ENCODE results near the gene ZBTB16. TPM values are rescaled to one million over a fixed set of nuclear protein-coding genes. Genes with fewer than 3 reads are reported as not detected.

ZBTB16 gene
- total and polyA plus RNA-seq, 2 of the 4 experiments (the other 2 are of a cell fraction), result not detected

- CTCF ChIA-PET, result no interaction called here
- Histone ChIP-seq H3K14ac (replicated peaks; ENCODE audit: low read depth, low read length) (no peak overlapping the region), H3K4me2 (ENCODE audit: low read depth, low read length) (no peak overlapping the region), H3K9ac (ENCODE audit: low read depth, low read length) (no peak overlapping the region), H2AK5ac (ENCODE audit: low read depth, low read length) (no peak overlapping the region), H3K4me3 (ENCODE audit: insufficient read depth, low read depth, low read length) (no peak overlapping the region), H3K18ac (ENCODE audit: low read depth, low read length) (no peak overlapping the region), H2AK9ac (replicated peaks; ENCODE audit: low read depth, low read length, poor library complexity) (no peak overlapping the region), H3K4ac (ENCODE audit: low read depth, low read length) (no peak overlapping the region), H4K91ac (ENCODE audit: insufficient read depth, low read depth, low read length) (no peak overlapping the region), H2BK15ac (ENCODE audit: low read depth, low read length) (no peak overlapping the region), H3K56ac (ENCODE audit: extremely low read depth, insufficient read depth, low read length) (no peak overlapping the region), H2BK20ac (ENCODE audit: low read depth, low read length) (no peak overlapping the region), H4K20me1 (ENCODE audit: insufficient read depth, low read length) (no peaks in the 10 kb centered on the region), H3K23ac (ENCODE audit: low read depth, low read length) (no peak overlapping the region), H2AFZ (replicated peaks; ENCODE audit: low read length, poor library complexity) (no peak overlapping the region), H2BK5ac (ENCODE audit: low read depth, low read length, poor library complexity, severe bottlenecking) (no peak overlapping the region), H3K36me3 (ENCODE audit: control insufficient read depth, insufficient read depth, low read length) (no peaks in the 10 kb centered on the region), H2BK120ac (ENCODE audit: low read depth, low read length) (no peak overlapping the region), H3K9me3 (ENCODE audit: control insufficient read depth, insufficient read depth, low read length) (no peaks in the 10 kb centered on the region), H3K27me3 (ENCODE audit: control insufficient read depth, insufficient read depth, low read length) (peaks cover 30% of the 10 kb centered on the region), H4K8ac (ENCODE audit: low read depth in 2 of 2, low read length in 2 of 2) (no peak overlapping the region), H4K5ac (ENCODE audit: low read depth, low read length) (no peak overlapping the region), H3K79me1 (ENCODE audit: low read depth in 1 of 2, low read length in 2 of 2) (no peaks in the 10 kb centered on the region), H3K9me1 (ENCODE audit: insufficient read depth, low read length) (no peaks in the 10 kb centered on the region), H3K27ac (ENCODE audit: insufficient read depth, low read length) (no peak overlapping the region), H3K4me1 (ENCODE audit: control insufficient read depth, insufficient read depth, low read length) (no peaks in the 10 kb centered on the region)
- intact Hi-C loops (cut with micrococcal nuclease) (no loop called here), in situ Hi-C loops (cut with MboI; ENCODE audit: low sequenced_read_pairs) (no loop called here), dilution Hi-C loops (cut with HindIII; ENCODE audit: low sequenced_read_pairs, unreplicated experiment) (no loop called here)
- TF ChIP-seq NFE2L2 (IDR thresholded peaks at IDR 0.05; ENCODE audit: low read depth, low read length) (no peak), CHD1 (IDR thresholded peaks at IDR 0.05; ENCODE audit: low read depth, low read length) (no peak), BHLHE40 (IDR thresholded peaks at IDR 0.05; ENCODE audit: low read depth, low read length) (no peak), FOS (IDR thresholded peaks at IDR 0.05; ENCODE audit: low read depth, low read length) (no peak), CTCF (conservative IDR thresholded peaks at IDR 0.05; ENCODE audit: low read depth, low read length) (no peak), RFX5 (IDR thresholded peaks at IDR 0.05; ENCODE audit: low read depth, low read length) (no peak), CEBPB (IDR thresholded peaks at IDR 0.05; ENCODE audit: low read depth, low read length) (no peak), RCOR1 (IDR thresholded peaks at IDR 0.05; ENCODE audit: insufficient replicate concordance, low read length) (no peak), ELK1 (IDR thresholded peaks at IDR 0.05; ENCODE audit: borderline replicate concordance, low read depth, low read length) (no peak), MAFK (IDR thresholded peaks at IDR 0.05; ENCODE audit: low read depth, low read length) (no peak), MAZ (IDR thresholded peaks at IDR 0.05; ENCODE audit: borderline replicate concordance, low read depth, low read length) (no peak), MXI1 (IDR thresholded peaks at IDR 0.05; ENCODE audit: borderline replicate concordance, low read depth, low read length) (no peak), SMC3 (IDR thresholded peaks at IDR 0.05; ENCODE audit: low read depth, low read length) (no peak), RAD21 (IDR thresholded peaks at IDR 0.05; ENCODE audit: low read length) (no peak), USF2 (IDR thresholded peaks at IDR 0.05; ENCODE audit: low read depth, low read length) (no peak), POLR2A (IDR thresholded peaks at IDR 0.05; ENCODE audit: low read depth, low read length) (no peak)
- ATAC-seq (ENCODE audit: low read depth) (no peak), DNase-seq (no peak)
- POLR2A ChIA-PET (ENCODE audit: unreplicated experiment), result no interaction called here
- BruUV-seq (replicated peaks), result no TSS peak
- no CpG with 5 or more reads among the region's 3 CpGs for WGBS, 2 experiments (ENCODE audit: extremely low coverage in 2 of 2, insufficient read length in 1 of 2)
These were observed 17.4 kb downstream of the ZBTB16 start for GRCh38 chr11:114076921-114077331.

Measured in IMR-90 (cell line).